T-helper 2 cell treated with Interferon-gamma antibody and Interleukin-4, amounts not matched to agents 100 ng/mL and 5 ng/mL, for 36 hours (primary cell): ENCODE data around the gene PPM1H. TPM values are rescaled to one million over a fixed set of nuclear protein-coding genes. Genes with fewer than 3 reads are reported as not detected.
"Not testable (repeated sequence)": the region's sequence is repeated elsewhere in the genome, so short reads cannot be mapped to it uniquely, and the experiment has no call there.

ENCODE experiments used
- intact Hi-C: fragments of 100-400 bp; cut with micrococcal nuclease; formaldehyde crosslinking; loops from one replicate; pipeline ENCODE4 v1.15.1; 2023
- total RNA-seq: library from RNA; stranded (reverse); gene quantifications from 2 replicates; pipeline ENCODE4 v1.2.3, GENCODE V29; 2022

PPM1H gene
- 0.11 TPM in 1 of 2 replicates, not detected in the other for total RNA-seq

GRCh38 chr12:62934799-62935674 is at the start of gene PPM1H:
Gene PPM1H (minus strand): TSS chr12:62935150. CDS start chr12:62934736, 414 bp downstream.
- intact Hi-C loops: no loop called here

- intact Hi-C loops: no loop called here
These were observed 48.6 kb upstream of the PPM1H start for GRCh38 chr12:62983594-62983993.

GRCh38 chr12:62978768-62979167 is 43.8 kb upstream of the PPM1H start:
- intact Hi-C loops: no loop called here

GRCh38 chr12:62977883-62978282 is 42.9 kb upstream of the PPM1H start:
- intact Hi-C loops: no loop called here

- intact Hi-C loops: no loop called here
These were observed 42.5 kb upstream of the PPM1H start for GRCh38 chr12:62977418-62977817.

GRCh38 chr12:62976110-62976662 is 41.2 kb upstream of the PPM1H start:
- intact Hi-C loops: no loop called here

- intact Hi-C loops: no loop called here
These were observed 37.0 kb upstream of the PPM1H start for GRCh38 chr12:62971769-62972525.

- intact Hi-C loops: no loop called here
These were observed 34.7 kb upstream of the PPM1H start for GRCh38 chr12:62969695-62970094.

GRCh38 chr12:62967701-62968100 is 32.8 kb upstream of the PPM1H start:
- intact Hi-C loops: no loop called here

GRCh38 chr12:62966990-62967506 is 32.1 kb upstream of the PPM1H start:
- intact Hi-C loops: no loop called here

- intact Hi-C loops: not testable (repeated sequence)
These were observed 31.6 kb upstream of the PPM1H start for GRCh38 chr12:62966446-62966989.

- intact Hi-C loops: not testable (repeated sequence)
These were observed 30.8 kb upstream of the PPM1H start for GRCh38 chr12:62965700-62966099.

GRCh38 chr12:62965242-62965641 is 30.3 kb upstream of the PPM1H start:
- intact Hi-C loops: not testable (repeated sequence)

GRCh38 chr12:62963486-62964041 is 28.6 kb upstream of the PPM1H start:
- intact Hi-C loops: no loop called here

- intact Hi-C loops: no loop called here
These were observed 25.4 kb upstream of the PPM1H start for GRCh38 chr12:62960324-62960723.

- intact Hi-C loops: no loop called here
These were observed 24.8 kb upstream of the PPM1H start for GRCh38 chr12:62959745-62960144.

- intact Hi-C loops: no loop called here
These were observed 22.4 kb upstream of the PPM1H start for GRCh38 chr12:62957233-62957953.

GRCh38 chr12:62955678-62956077 is 20.7 kb upstream of the PPM1H start:
- intact Hi-C loops: no loop called here

GRCh38 chr12:62950317-62950716 is 15.4 kb upstream of the PPM1H start:
- intact Hi-C loops: no loop called here

GRCh38 chr12:62948123-62948522 is 13.2 kb upstream of the PPM1H start:
- intact Hi-C loops: no loop called here

- intact Hi-C loops: no loop called here
These were observed 12.4 kb upstream of the PPM1H start for GRCh38 chr12:62947364-62947763.
